PC-3 (cell line): ENCODE data around the gene RALY. TPM values are rescaled to one million over a fixed set of nuclear protein-coding genes. Genes with fewer than 3 reads are reported as not detected.

Experiments used
- ATAC-seq: fragments of 200-7000 bp; cut with Tn5 transposase; 2 replicates; pipeline ENCODE4 v1.9.1; 2020; ENCODE audit warnings: mild to moderate bottlenecking, moderate library complexity
- BruUV-seq: library from RNA; stranded (reverse); fragments of 400-500 nt; replicated peaks from 2 replicates; lab custom pipeline; 2021; lab: Mats Ljungman, UMichigan
- CTCF ChIA-PET: fragments of 300-600 bp; sonication (Branson Sonifier 250); formaldehyde crosslinking; loops from one replicate; lab custom pipeline; 2022; ENCODE audit warnings: antibody characterized with exemption; lab: Charles Lee
- POLR2A ChIA-PET: fragments of 300-600 bp; sonication (Branson Sonifier 250); formaldehyde crosslinking; loops from one replicate; lab custom pipeline; 2022; ENCODE audit warnings: antibody characterized with exemption; ENCODE audit not compliant: unreplicated experiment; lab: Charles Lee
- DNase-seq: peaks from one replicate; pipeline ENCODE4 v3.0.0-alpha.2; 2015
- H2AFZ ChIP-seq: fragments of 300-600 bp; sonication (generic); 2 replicates; pipeline ENCODE4 v1.6.0; 2016; ENCODE audit warnings: antibody characterized with exemption, low read length
- H3F3A ChIP-seq: fragments of 300-600 bp; sonication (generic); one replicate; pipeline ENCODE4 v1.6.0; 2017; ENCODE audit warnings: antibody characterized with exemption, low read length, control low read depth, mild to moderate bottlenecking; ENCODE audit not compliant: unreplicated experiment
- H3K27ac ChIP-seq: fragments of 300-600 bp; sonication (generic); 2 replicates; pipeline ENCODE4 v1.5.1; 2016; ENCODE audit warnings: mild to moderate bottlenecking, low read length
- H3K27me3 ChIP-seq: fragments of 300-600 bp; sonication (generic); 2 replicates; pipeline ENCODE4 v1.6.1; 2016; ENCODE audit warnings: low read length, mixed read lengths
- H3K36me3 ChIP-seq: fragments of 300-600 bp; sonication (generic); 2 replicates; pipeline ENCODE4 v1.6.1; 2016; ENCODE audit warnings: low read depth, mixed run types, low read length, mixed read lengths
- H3K4me1 ChIP-seq: fragments of 300-600 bp; sonication (generic); 2 replicates; pipeline ENCODE4 v1.5.1; 2016; ENCODE audit warnings: low read length; ENCODE audit not compliant: insufficient read depth
- H3K4me2 ChIP-seq: fragments of 300-600 bp; sonication (generic); 2 replicates; pipeline ENCODE4 v1.6.0; 2016; ENCODE audit warnings: low read length
- H3K4me3 ChIP-seq: fragments of 300-600 bp; sonication (generic); 2 replicates; pipeline ENCODE4 v1.5.1; 2016; ENCODE audit warnings: mild to moderate bottlenecking, low read length, mixed read lengths
- H3K79me2 ChIP-seq: fragments of 300-600 bp; sonication (generic); 2 replicates; pipeline ENCODE4 v1.6.1; 2017; ENCODE audit warnings: low read length, mixed read lengths
- H3K9ac ChIP-seq: fragments of 300-600 bp; sonication (generic); 2 replicates; pipeline ENCODE4 v1.6.0; 2016; ENCODE audit warnings: mild to moderate bottlenecking, low read length
- H3K9me2 ChIP-seq: fragments of 300-600 bp; sonication (generic); replicated peaks from 2 replicates; pipeline ENCODE4 v1.6.1; 2016; ENCODE audit warnings: mixed run types, low read length, mixed read lengths
- H3K9me3 ChIP-seq: fragments of 300-600 bp; sonication (generic); 2 replicates; pipeline ENCODE4 v1.6.1; 2016; ENCODE audit warnings: low read length, mixed read lengths
- H4K20me1 ChIP-seq: fragments of 300-600 bp; sonication (generic); 2 replicates; pipeline ENCODE4 v1.6.1; 2016; ENCODE audit warnings: low read length, mixed read lengths
- CTCF ChIP-seq: fragments of 300-600 bp; sonication (generic); conservative IDR thresholded peaks from 2 replicates; pipeline ENCODE4 v1.5.1; 2017; ENCODE audit warnings: antibody characterized with exemption, low read depth, mild to moderate bottlenecking, low read length
- EZH2 ChIP-seq: fragments of 300-600 bp; sonication (generic); IDR thresholded peaks from one replicate; pipeline ENCODE4 v1.6.1; 2017; ENCODE audit warnings: antibody characterized with exemption, mild to moderate bottlenecking, low read length; ENCODE audit not compliant: unreplicated experiment
- EZH2phosphoT487 ChIP-seq: fragments of 300-600 bp; sonication (generic); IDR thresholded peaks from 2 replicates; pipeline ENCODE4 v1.6.1; 2018; ENCODE audit warnings: mild to moderate bottlenecking, antibody characterized with exemption, low read length, borderline replicate concordance
- intact Hi-C: fragments of 100-400 bp; cut with micrococcal nuclease; formaldehyde crosslinking; loops from 2 replicates; pipeline ENCODE4 v1.9.0; 2023
- total RNA-seq: library from RNA; depleted of rRNA; stranded (reverse); fragments of >200 nt; gene quantifications from 2 replicates; pipeline ENCODE4 v1.2.3, GENCODE V29; 2014

The RALY gene
- total RNA-seq, 1 experiment from 2014 or later: 160 TPM

- Histone ChIP-seq H3F3A (no peaks in the 10 kb centered on the region), H3K9me2 (no peaks in the 10 kb centered on the region), H4K20me1 (peaks cover 61% of the 10 kb centered on the region), H2AFZ (no peak overlapping the region), H3K4me1 (no peaks in the 10 kb centered on the region), H3K36me3 (no peaks in the 10 kb centered on the region), H3K27ac (no peak overlapping the region), H3K27me3 (no peaks in the 10 kb centered on the region), H3K4me2 (no peak overlapping the region), H3K9ac (no peak overlapping the region), H3K79me2 (peaks cover 96% of the 10 kb centered on the region), H3K9me3 (no peaks in the 10 kb centered on the region), H3K4me3 (no peak overlapping the region)
- no TSS peak for BruUV-seq
- TF ChIP-seq EZH2phosphoT487 (no peak), EZH2 (no peak), CTCF (no peak)
- intact Hi-C loops: no loop called here
- ATAC-seq: no peak
- ChIA-PET POLR2A (no interaction called here), CTCF (no interaction called here)
- DNase-seq: no peak
Observed at GRCh38 chr20:34006619-34007018, 12.9 kb downstream of the RALY start.

- Histone ChIP-seq H3K9me3 (no peaks in the 10 kb centered on the region), H3K4me2 (no peak overlapping the region), H3K9ac (no peak overlapping the region), H3K36me3 (no peaks in the 10 kb centered on the region), H3K79me2 (peaks cover 96% of the 10 kb centered on the region), H3K9me2 (no peaks in the 10 kb centered on the region), H2AFZ (no peak overlapping the region), H3K4me3 (no peak overlapping the region), H3F3A (no peaks in the 10 kb centered on the region), H3K4me1 (no peaks in the 10 kb centered on the region), H3K27me3 (no peaks in the 10 kb centered on the region), H3K27ac (no peak overlapping the region), H4K20me1 (peaks cover 63% of the 10 kb centered on the region)
- BruUV-seq: no TSS peak
- CTCF ChIA-PET: no interaction called here
- DNase-seq: no peak
- POLR2A ChIA-PET: no interaction called here
- TF ChIP-seq EZH2 (no peak), EZH2phosphoT487 (no peak), CTCF (no peak)
- no peak for ATAC-seq
- intact Hi-C loops: no loop called here
Observed at GRCh38 chr20:34008477-34008876, 14.8 kb downstream of the RALY start.

- H3K4me1 ChIP-seq: no peaks in the 10 kb centered on the region
- CTCF ChIA-PET: no interaction called here
- no peak overlapping the region for H2AFZ ChIP-seq
- H3K4me2 ChIP-seq: no peak overlapping the region
- H3K27ac ChIP-seq: no peak overlapping the region
- H4K20me1 ChIP-seq: peaks cover 74% of the 10 kb centered on the region
- POLR2A ChIA-PET: interaction anchor here (0.6 kb wide), 1 partner anchor 740 kb away, joined by 7 read pairs; no protein-coding TSS in a partner anchor
- peaks cover 94% of the 10 kb centered on the region for H3K79me2 ChIP-seq
- H3K27me3 ChIP-seq: no peaks in the 10 kb centered on the region
- H3K36me3 ChIP-seq: no peaks in the 10 kb centered on the region
- no peak for TF ChIP-seq EZH2
- no peak for TF ChIP-seq CTCF
- TF ChIP-seq EZH2phosphoT487: no peak
- H3F3A ChIP-seq: no peaks in the 10 kb centered on the region
- no peak for ATAC-seq
- H3K9me2 ChIP-seq: no peaks in the 10 kb centered on the region
- H3K9ac ChIP-seq: no peak overlapping the region
- DNase-seq: no peak
- BruUV-seq: no TSS peak
- no peak overlapping the region for H3K4me3 ChIP-seq
- H3K9me3 ChIP-seq: no peaks in the 10 kb centered on the region
- intact Hi-C loops: no loop called here
Observed at GRCh38 chr20:34010405-34010931, 16.8 kb downstream of the RALY start.
